Chondrocyte (in vitro differentiated cells): ENCODE results near the gene UBE3B. TPM values are rescaled to one million over a fixed set of nuclear protein-coding genes. Genes with fewer than 3 reads are reported as not detected.
A peak's percentile ranks its signal among the peaks of the same experiment; 100 is the strongest.

Source experiments
- DNase-seq: peaks from one replicate; pipeline ENCODE4 v3.0.0; 2021; ENCODE audit warnings: mixed read lengths, low spot score
- H3K27ac Mint-ChIP-seq: one replicate; pipeline ENCODE4 v1.8.0; 2021; ENCODE audit warnings: mild to moderate bottlenecking, moderate library complexity, mixed read lengths; ENCODE audit not compliant: unreplicated experiment
- H3K27me3 Mint-ChIP-seq: 2 replicates; pipeline ENCODE4 v1.8.0; 2021; ENCODE audit warnings: low read depth, mixed read lengths
- H3K36me3 Mint-ChIP-seq: 2 replicates; pipeline ENCODE4 v1.8.0; 2021; ENCODE audit warnings: low read depth, mixed read lengths
- H3K4me1 Mint-ChIP-seq: 2 replicates; pipeline ENCODE4 v1.8.0; 2021; ENCODE audit warnings: low read depth, mild to moderate bottlenecking, mixed read lengths
- H3K4me3 Mint-ChIP-seq: one replicate; pipeline ENCODE4 v1.8.0; 2021; ENCODE audit warnings: mild to moderate bottlenecking, moderate library complexity, mixed read lengths; ENCODE audit not compliant: unreplicated experiment
- H3K9me3 Mint-ChIP-seq: 2 replicates; pipeline ENCODE4 v1.8.0; 2021; ENCODE audit warnings: low read depth, mixed read lengths
- CTCF ChIP-seq: fragments of 200-600 bp; sonication (generic); IDR thresholded peaks from 2 replicates; pipeline ENCODE4 v1.5.0; 2021; ENCODE audit warnings: antibody characterized with exemption, mild to moderate bottlenecking, moderate library complexity
- total RNA-seq: library from RNA; stranded (reverse); gene quantifications from 3 replicates; pipeline ENCODE4 v1.2.1, GENCODE V29; 2021

The UBE3B gene
- total RNA-seq, 1 donor from 2014 or later: 32.9 TPM

GRCh38 chr12:109458771-109459208, 18.6 kb upstream of the UBE3B start:
- TF ChIP-seq CTCF: no peak
- no peak for DNase-seq
- Mint-ChIP-seq H3K4me1 (peaks cover 70% of the 10 kb centered on the region), H3K36me3 (peaks cover 34% of the 10 kb centered on the region), H3K27me3 (no peaks in the 10 kb centered on the region), H3K9me3 (no peaks in the 10 kb centered on the region), H3K27ac (peak overlapping the region; percentile 98), H3K4me3 (peak overlapping the region; percentile 36)

GRCh38 chr12:109459247-109459646, 18.2 kb upstream of the UBE3B start:
- TF ChIP-seq CTCF: no peak
- Mint-ChIP-seq H3K4me1 (peaks cover 75% of the 10 kb centered on the region), H3K27ac (peak overlapping the region; percentile 98), H3K4me3 (peak overlapping the region; percentile 36), H3K9me3 (no peaks in the 10 kb centered on the region), H3K36me3 (peaks cover 32% of the 10 kb centered on the region), H3K27me3 (no peaks in the 10 kb centered on the region)
- DNase-seq: no peak

GRCh38 chr12:109460538-109460937, 16.9 kb upstream of the UBE3B start:
- peaks cover 86% of the 10 kb centered on the region for H3K4me1 Mint-ChIP-seq
- H3K4me3 Mint-ChIP-seq: no peak overlapping the region
- no peak for DNase-seq
- peak overlapping the region; percentile 97 for H3K27ac Mint-ChIP-seq
- H3K27me3 Mint-ChIP-seq: no peaks in the 10 kb centered on the region
- H3K9me3 Mint-ChIP-seq: no peaks in the 10 kb centered on the region
- H3K36me3 Mint-ChIP-seq: peaks cover 31% of the 10 kb centered on the region
- no peak for TF ChIP-seq CTCF

GRCh38 chr12:109461049-109461845, 16.2 kb upstream of the UBE3B start:
- peaks cover 91% of the 10 kb centered on the region for H3K4me1 Mint-ChIP-seq
- DNase-seq: no peak
- H3K36me3 Mint-ChIP-seq: peaks cover 28% of the 10 kb centered on the region
- peak overlapping the region; percentile 97 for H3K27ac Mint-ChIP-seq
- TF ChIP-seq CTCF: no peak
- no peaks in the 10 kb centered on the region for H3K9me3 Mint-ChIP-seq
- no peak overlapping the region for H3K4me3 Mint-ChIP-seq
- H3K27me3 Mint-ChIP-seq: no peaks in the 10 kb centered on the region

- Mint-ChIP-seq H3K9me3 (no peaks in the 10 kb centered on the region), H3K4me3 (peak overlapping the region; percentile 61), H3K27me3 (no peaks in the 10 kb centered on the region), H3K36me3 (peaks cover 20% of the 10 kb centered on the region), H3K27ac (peak overlapping the region; percentile 97), H3K4me1 (peaks cover 96% of the 10 kb centered on the region)
- DNase-seq: no peak
- TF ChIP-seq CTCF: no peak
Measured at GRCh38 chr12:109461846-109462756, 15.3 kb upstream of the UBE3B start.
